Aorta (tissue), 5 donors: ENCODE results near the gene DNAJC30. TPM values are rescaled to one million over a fixed set of nuclear protein-coding genes. Genes with fewer than 3 reads are reported as not detected.

Source experiments
- ATAC-seq: fragments of 200-7000 bp; cut with Tn5 transposase; one replicate; pipeline ENCODE4 v1.9.1; 2022; ENCODE audit warnings: moderate library complexity; ENCODE audit not compliant: low FRiP score
- DNase-seq, 2 donors: peaks; one replicate each; pipeline ENCODE4 v3.0.0-alpha.2; 2020
- H3K27ac ChIP-seq, 2 donors: one replicate each; pipeline ENCODE4 v1.5.1; 2013; ENCODE audit warnings: low read length in 2 of 2, mild to moderate bottlenecking in 2 of 2, moderate library complexity in 2 of 2, control low read depth in 1 of 2, inconsistent platforms in 1 of 2, low read depth in 1 of 2
- H3K27me3 ChIP-seq, 2 donors: one replicate each; pipeline ENCODE4 v1.6.1; 2013; ENCODE audit warnings: control low read depth in 1 of 2, low read length in 1 of 2, mild to moderate bottlenecking in 1 of 2, moderate library complexity in 1 of 2; ENCODE audit not compliant: insufficient read depth in 2 of 2, control insufficient read depth in 1 of 2
- H3K36me3 ChIP-seq, 2 donors: one replicate each; pipeline ENCODE4 v1.6.1; 2013; ENCODE audit warnings: control low read depth in 1 of 2, low read length in 1 of 2, mild to moderate bottlenecking in 1 of 2; ENCODE audit not compliant: insufficient read depth in 2 of 2, control insufficient read depth in 1 of 2
- H3K4me1 ChIP-seq, 2 donors: one replicate each; pipeline ENCODE4 v1.6.1; 2013; ENCODE audit warnings: low read length in 2 of 2, control low read depth in 1 of 2, mild to moderate bottlenecking in 1 of 2, moderate library complexity in 1 of 2; ENCODE audit not compliant: insufficient read depth in 2 of 2, control insufficient read depth in 1 of 2
- H3K4me3 ChIP-seq, 2 donors: one replicate each; pipeline ENCODE4 v1.5.1; 2013; ENCODE audit warnings: low read length in 2 of 2, control low read depth in 1 of 2, mild to moderate bottlenecking in 1 of 2
- H3K9me3 ChIP-seq: one replicate; pipeline ENCODE4 v1.6.1; 2013; ENCODE audit warnings: mild to moderate bottlenecking, low read length; ENCODE audit not compliant: control insufficient read depth
- WGBS, 2 donors: extraction: QIAGEN DNeasy Blood & Tissue Kit; methylation state at CpG; one replicate each; pipeline ENCODE4 v1.1.7; 2013; 5-methylcytosine and 5-hydroxymethylcytosine counted together
- intact Hi-C, 2 donors: fragments of 100-400 bp; cut with DNase I; formaldehyde crosslinking; loops; one replicate each; pipeline versions ENCODE4 v1.14.2 to v1.15.0; 2022
- long read RNA-seq, 2 donors: library from polyadenylated mRNA; unstranded; transcript quantifications; one replicate each; pipeline ENCODE4 v2.0.0, GENCODE V29; 2020 to 2021
- polyA plus RNA-seq, 2 donors: library from polyadenylated mRNA; stranded (reverse); fragments of 200-250 nt; gene quantifications; one replicate each; pipeline ENCODE4 v1.2.3, GENCODE V29; 2013
- total RNA-seq, 2 donors: library from RNA; stranded (reverse); fragmentation: NEBNext Ultra II Directional; extraction: Animal tissue kit (Norgen Biotek cat#: 25700); gene quantifications; one replicate each; pipeline ENCODE4 v1.2.1, GENCODE V29; 2021
- donor health status: healthy with polysubstance abuse.
- donor health status: Bipolar disorder and iron deficiency.
- donor health status: DM: no; HTN: no; CAD: no.
- donor health status: DM: no; HTN: no; CAD: no.
- donor health status: DM: yes; HTN: yes; CAD: no.

DNAJC30 gene
- 1 to 10 TPM; 6.7 to 7.8 TPM for total RNA-seq
- 1 to 10 TPM; 4.5 to 5.1 TPM for polyA plus RNA-seq
- long read RNA-seq, donor 1, transcript DNAJC30-201 (1 exons, 2,485 nt), result major isoform, 9 of 9 reads
- long read RNA-seq, donor 1, partial matches to known transcripts, result 0 of 9 reads
- long read RNA-seq, donor 1, other reads (novel, unspliced or antisense), result 0 of 9 reads
- long read RNA-seq, donor 2, transcript DNAJC30-201 (1 exons, 2,485 nt), result major isoform, 5 of 5 reads
- long read RNA-seq, donor 2, partial matches to known transcripts, result 0 of 5 reads
- long read RNA-seq, donor 2, other reads (novel, unspliced or antisense), result 0 of 5 reads

- intact Hi-C loops, result loop anchor here in 1 of 2 donors (2.0 kb wide), 1 partner anchor 38 kb away; no protein-coding TSS in a partner anchor
- Histone ChIP-seq H3K27ac (peak within 1 kb of the TSS in 1 of 2 donors; percentile 70), H3K36me3 (peaks cover 0 to 6% of the 10 kb centered on the region in 2 donors), H3K27me3 (no peaks in the 10 kb centered on the region), H3K4me1 (peaks cover 2 to 3% of the 10 kb centered on the region in 2 donors), H3K4me3 (peak within 1 kb of the TSS; percentile 75 to 83), H3K9me3 (no peaks in the 10 kb centered on the region)
- 0% methylated on average over 67 to 68 of the region's 68 CpGs for WGBS, 2 donors
- peak; percentile 97 for ATAC-seq
- DNase-seq, result peak; percentile 98 to 99
Observed at GRCh38 chr7:73683056-73683787, at the start of gene DNAJC30, which contains the start of gene BUD23. DNAJC30 (minus strand) TSS chr7:73683453; CDS start chr7:73683423, 30 bp downstream. BUD23 (plus strand) TSS chr7:73683597; CDS start chr7:73683626, 29 bp downstream.

- H3K4me1 ChIP-seq, result no peaks in the 10 kb centered on the region
- H3K9me3 ChIP-seq, result no peaks in the 10 kb centered on the region
- intact Hi-C loops, result no loop called here
- H3K27me3 ChIP-seq, result no peaks in the 10 kb centered on the region
- DNase-seq, result no peak
- 50 to 78% methylated on average over 2 of the region's 2 CpGs for WGBS, 2 donors
- H3K4me3 ChIP-seq, result no peak overlapping the region
- H3K27ac ChIP-seq, result no peak overlapping the region
- ATAC-seq, result no peak
- H3K36me3 ChIP-seq, result peaks cover 0 to 2% of the 10 kb centered on the region in 2 donors
Observed at GRCh38 chr7:73732397-73732796, 49.1 kb upstream of the DNAJC30 start.

GRCh38 chr7:73730485-73730884 lies 47.2 kb upstream of the DNAJC30 start:
- no peak overlapping the region for H3K27ac ChIP-seq
- H3K4me3 ChIP-seq, result no peak overlapping the region
- no peaks in the 10 kb centered on the region for H3K27me3 ChIP-seq
- 53 to 57% methylated on average over 3 of the region's 3 CpGs for WGBS, 2 donors
- H3K4me1 ChIP-seq, result no peaks in the 10 kb centered on the region
- DNase-seq (no peak), ATAC-seq (no peak)
- no peaks in the 10 kb centered on the region for H3K9me3 ChIP-seq
- intact Hi-C loops, result no loop called here
- no peaks in the 10 kb centered on the region for H3K36me3 ChIP-seq

- H3K27ac ChIP-seq, result no peak overlapping the region
- no peak for ATAC-seq
- intact Hi-C loops, result no loop called here
- no peaks in the 10 kb centered on the region for H3K4me1 ChIP-seq
- DNase-seq, result no peak
- 53% methylated on average over 5 of the region's 5 CpGs for WGBS, 2 donors
- H3K9me3 ChIP-seq, result no peaks in the 10 kb centered on the region
- no peaks in the 10 kb centered on the region for H3K36me3 ChIP-seq
- no peak overlapping the region for H3K4me3 ChIP-seq
- H3K27me3 ChIP-seq, result no peaks in the 10 kb centered on the region
Observed at GRCh38 chr7:73728551-73728950, 45.3 kb upstream of the DNAJC30 start.

- no peak overlapping the region for H3K27ac ChIP-seq
- no peaks in the 10 kb centered on the region for H3K27me3 ChIP-seq
- H3K36me3 ChIP-seq, result no peaks in the 10 kb centered on the region
- intact Hi-C loops, result loop anchor here in 1 of 2 donors (2.0 kb wide), 1 partner anchor 121 kb away; no protein-coding TSS in a partner anchor
- ATAC-seq, result no peak
- WGBS, 2 donors, result 74% methylated on average over 3 of the region's 3 CpGs
- no peak overlapping the region for H3K4me3 ChIP-seq
- no peaks in the 10 kb centered on the region for H3K9me3 ChIP-seq
- H3K4me1 ChIP-seq, result no peaks in the 10 kb centered on the region
- no peak for DNase-seq
Observed at GRCh38 chr7:73727952-73728351, 44.7 kb upstream of the DNAJC30 start.

- no peak overlapping the region for H3K27ac ChIP-seq
- intact Hi-C loops, result loop anchor here in 1 of 2 donors (2.0 kb wide), 1 partner anchor 119 kb away; no protein-coding TSS in a partner anchor
- no peaks in the 10 kb centered on the region for H3K36me3 ChIP-seq
- WGBS, 2 donors, result 41 to 63% methylated on average over 1 of the region's 1 CpG
- H3K9me3 ChIP-seq, result no peaks in the 10 kb centered on the region
- H3K4me3 ChIP-seq, result no peak overlapping the region
- no peaks in the 10 kb centered on the region for H3K27me3 ChIP-seq
- ATAC-seq (no peak), DNase-seq (no peak)
- no peaks in the 10 kb centered on the region for H3K4me1 ChIP-seq
Observed at GRCh38 chr7:73726083-73726466, 42.8 kb upstream of the DNAJC30 start.

- no peak overlapping the region for H3K27ac ChIP-seq
- WGBS, 2 donors, result 93 to 95% methylated on average over 3 of the region's 3 CpGs
- H3K4me1 ChIP-seq, result no peaks in the 10 kb centered on the region
- no peaks in the 10 kb centered on the region for H3K9me3 ChIP-seq
- no peaks in the 10 kb centered on the region for H3K36me3 ChIP-seq
- DNase-seq (no peak), ATAC-seq (no peak)
- H3K27me3 ChIP-seq, result no peaks in the 10 kb centered on the region
- no peak overlapping the region for H3K4me3 ChIP-seq
- intact Hi-C loops, result no loop called here
Observed at GRCh38 chr7:73723813-73724212, 40.6 kb upstream of the DNAJC30 start.

- DNase-seq, result no peak
- H3K27me3 ChIP-seq, result no peaks in the 10 kb centered on the region
- no peaks in the 10 kb centered on the region for H3K9me3 ChIP-seq
- ATAC-seq, result no peak
- no peaks in the 10 kb centered on the region for H3K36me3 ChIP-seq
- no peak overlapping the region for H3K4me3 ChIP-seq
- intact Hi-C loops, result no loop called here
- H3K27ac ChIP-seq, result no peak overlapping the region
- no peaks in the 10 kb centered on the region for H3K4me1 ChIP-seq
- WGBS, 2 donors, result 66 to 79% methylated on average over 6 of the region's 6 CpGs
Observed at GRCh38 chr7:73722785-73723184, 39.5 kb upstream of the DNAJC30 start.
